ENCODE data around the gene HOXD10.

HOXD10 gene

DNA sequence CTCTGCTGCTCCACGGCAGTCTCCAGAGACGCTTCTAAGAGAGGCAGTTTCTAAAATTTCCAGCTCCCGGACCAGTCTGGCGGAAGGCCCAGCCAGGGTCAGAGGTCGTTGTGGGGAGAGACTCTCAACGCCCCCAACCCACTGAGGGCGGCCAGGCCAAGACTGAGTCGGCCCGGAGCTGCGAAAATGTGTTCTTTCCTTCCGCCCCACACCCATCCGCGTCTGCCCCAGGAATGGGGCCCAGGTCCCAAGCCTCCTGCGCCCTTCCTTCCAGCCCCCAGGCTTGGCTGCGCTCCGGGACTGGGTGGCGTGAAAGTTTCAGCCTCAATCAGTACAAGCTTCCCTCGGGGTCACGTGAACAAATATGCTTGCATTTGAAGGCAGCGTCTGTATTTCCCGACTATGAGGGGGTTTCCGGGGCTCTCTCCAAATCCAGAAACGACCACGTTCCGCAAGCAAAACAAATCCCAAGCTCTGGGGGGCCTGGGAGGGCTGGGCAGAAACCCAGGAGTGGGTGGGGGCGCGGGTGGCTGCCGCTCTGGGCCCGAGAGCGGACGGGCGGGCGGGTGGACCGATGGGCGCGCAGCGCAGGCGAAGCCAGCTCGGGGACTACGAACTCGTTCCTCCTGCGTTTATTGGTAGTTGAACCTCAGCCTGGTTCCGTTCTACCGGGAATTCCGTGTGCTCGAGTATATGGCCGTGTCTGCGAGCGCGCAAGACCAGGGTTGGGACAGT is 43.8 kb downstream of the HOXD10 start:
- no peak overlapping the region for H3K4me3 ChIP-seq (ENCODE audit: low read depth, low read length)
- in situ Hi-C loops (cut with HindIII; ENCODE audit: low sequenced_read_pairs): no loop called here
- TF ChIP-seq, protein P1, sequence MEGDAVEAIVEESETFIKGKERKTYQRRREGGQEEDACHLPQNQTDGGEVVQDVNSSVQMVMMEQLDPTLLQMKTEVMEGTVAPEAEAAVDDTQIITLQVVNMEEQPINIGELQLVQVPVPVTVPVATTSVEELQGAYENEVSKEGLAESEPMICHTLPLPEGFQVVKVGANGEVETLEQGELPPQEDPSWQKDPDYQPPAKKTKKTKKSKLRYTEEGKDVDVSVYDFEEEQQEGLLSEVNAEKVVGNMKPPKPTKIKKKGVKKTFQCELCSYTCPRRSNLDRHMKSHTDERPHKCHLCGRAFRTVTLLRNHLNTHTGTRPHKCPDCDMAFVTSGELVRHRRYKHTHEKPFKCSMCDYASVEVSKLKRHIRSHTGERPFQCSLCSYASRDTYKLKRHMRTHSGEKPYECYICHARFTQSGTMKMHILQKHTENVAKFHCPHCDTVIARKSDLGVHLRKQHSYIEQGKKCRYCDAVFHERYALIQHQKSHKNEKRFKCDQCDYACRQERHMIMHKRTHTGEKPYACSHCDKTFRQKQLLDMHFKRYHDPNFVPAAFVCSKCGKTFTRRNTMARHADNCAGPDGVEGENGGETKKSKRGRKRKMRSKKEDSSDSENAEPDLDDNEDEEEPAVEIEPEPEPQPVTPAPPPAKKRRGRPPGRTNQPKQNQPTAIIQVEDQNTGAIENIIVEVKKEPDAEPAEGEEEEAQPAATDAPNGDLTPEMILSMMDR (IDR thresholded peaks at IDR 0.05; ENCODE audit: low read depth, low read length): no peak
- no peak for DNase-seq (ENCODE audit: low read depth, low spot score)

DNA sequence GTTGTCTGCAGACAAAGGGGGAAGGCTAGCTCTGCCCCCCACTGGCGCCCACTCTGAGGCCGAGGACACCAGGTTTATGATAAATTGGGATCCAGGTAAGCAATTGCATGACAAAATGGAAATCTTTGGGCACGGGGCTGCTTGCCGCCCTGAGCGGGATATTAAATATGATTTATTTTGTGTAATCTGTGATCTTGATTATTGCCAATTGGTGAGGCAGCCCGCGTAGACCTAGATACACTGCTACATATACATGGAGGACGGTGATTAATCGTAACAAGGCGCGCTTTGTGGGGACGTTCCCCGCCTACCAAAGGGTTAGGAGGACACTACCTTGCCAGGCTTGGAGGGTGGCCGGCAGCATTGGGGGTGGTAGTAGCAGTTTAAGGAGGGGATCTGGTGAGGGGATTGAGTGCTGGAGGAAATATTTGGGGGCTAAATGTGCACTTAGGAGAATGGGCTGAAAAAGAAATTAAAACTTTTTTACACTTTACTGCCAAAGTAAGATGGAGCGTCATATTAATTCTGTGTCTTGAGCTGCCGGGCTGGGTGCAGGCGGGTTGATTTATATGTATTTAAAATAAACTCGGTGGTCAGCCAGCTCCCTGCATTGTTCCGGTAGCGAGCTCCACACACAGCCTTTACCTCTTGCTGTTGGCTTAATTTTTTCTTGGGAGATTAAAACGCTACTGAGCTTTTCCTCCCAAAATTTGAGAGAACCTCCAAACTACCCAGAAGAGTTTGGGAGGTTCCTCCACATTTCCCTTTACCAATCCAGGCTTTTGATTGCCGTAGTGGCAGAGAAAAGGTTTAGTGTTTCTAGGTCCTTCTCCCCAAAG is 44.6 kb downstream of the HOXD10 start:
- no peak for DNase-seq (ENCODE audit: low read depth, low spot score)
- H3K4me3 ChIP-seq (ENCODE audit: low read depth, low read length): no peak overlapping the region
- TF ChIP-seq, protein P1 (IDR thresholded peaks at IDR 0.05; ENCODE audit: low read depth, low read length): no peak
- in situ Hi-C loops (cut with HindIII; ENCODE audit: low sequenced_read_pairs): no loop called here

DNA sequence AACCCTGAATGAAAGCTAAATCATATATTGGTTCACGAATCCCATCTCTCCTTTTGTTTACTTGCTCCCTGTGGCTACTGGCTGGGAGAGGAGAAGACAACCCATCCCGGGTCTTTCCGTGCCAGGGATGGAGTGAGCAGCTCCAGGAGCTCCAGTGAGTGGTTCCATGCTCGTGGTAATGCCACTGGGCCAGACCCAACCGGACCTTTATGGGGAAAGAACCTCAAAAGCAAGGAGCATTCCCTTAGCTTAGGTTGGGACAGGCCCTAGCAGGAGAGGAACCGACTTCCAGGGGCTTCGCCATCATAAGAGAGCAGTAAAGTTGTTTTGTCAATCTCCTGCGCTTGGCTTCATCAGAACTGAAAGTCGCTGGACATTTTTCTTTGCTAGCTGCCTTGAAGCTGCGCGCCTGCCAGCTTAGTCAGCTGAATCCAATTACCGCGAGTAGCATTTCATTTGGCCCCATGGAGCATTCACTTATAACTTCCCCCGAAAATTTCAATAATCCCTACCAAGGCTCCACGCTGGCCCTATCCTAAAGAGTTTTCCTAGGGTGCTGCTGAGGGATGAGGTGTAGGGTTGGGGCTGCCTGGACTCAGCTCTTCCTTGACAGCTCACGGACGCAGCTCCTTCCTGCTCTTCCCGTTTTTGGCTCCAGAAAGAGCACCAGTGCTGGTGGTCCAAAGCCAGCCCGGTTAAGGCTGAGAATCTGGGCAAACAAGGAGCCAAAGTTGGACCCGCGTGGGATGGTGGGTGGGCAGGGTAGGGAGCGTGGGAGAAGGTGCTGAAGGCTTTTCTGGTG is 45.4 kb downstream of the HOXD10 start:
- peak overlapping the region; percentile 2 for H3K4me3 ChIP-seq (ENCODE audit: low read depth, low read length)
- DNase-seq (ENCODE audit: low read depth, low spot score): peak; percentile 59
- TF ChIP-seq, protein P1 (IDR thresholded peaks at IDR 0.05; ENCODE audit: low read depth, low read length): no peak
- in situ Hi-C loops (cut with HindIII; ENCODE audit: low sequenced_read_pairs): no loop called here

DNA sequence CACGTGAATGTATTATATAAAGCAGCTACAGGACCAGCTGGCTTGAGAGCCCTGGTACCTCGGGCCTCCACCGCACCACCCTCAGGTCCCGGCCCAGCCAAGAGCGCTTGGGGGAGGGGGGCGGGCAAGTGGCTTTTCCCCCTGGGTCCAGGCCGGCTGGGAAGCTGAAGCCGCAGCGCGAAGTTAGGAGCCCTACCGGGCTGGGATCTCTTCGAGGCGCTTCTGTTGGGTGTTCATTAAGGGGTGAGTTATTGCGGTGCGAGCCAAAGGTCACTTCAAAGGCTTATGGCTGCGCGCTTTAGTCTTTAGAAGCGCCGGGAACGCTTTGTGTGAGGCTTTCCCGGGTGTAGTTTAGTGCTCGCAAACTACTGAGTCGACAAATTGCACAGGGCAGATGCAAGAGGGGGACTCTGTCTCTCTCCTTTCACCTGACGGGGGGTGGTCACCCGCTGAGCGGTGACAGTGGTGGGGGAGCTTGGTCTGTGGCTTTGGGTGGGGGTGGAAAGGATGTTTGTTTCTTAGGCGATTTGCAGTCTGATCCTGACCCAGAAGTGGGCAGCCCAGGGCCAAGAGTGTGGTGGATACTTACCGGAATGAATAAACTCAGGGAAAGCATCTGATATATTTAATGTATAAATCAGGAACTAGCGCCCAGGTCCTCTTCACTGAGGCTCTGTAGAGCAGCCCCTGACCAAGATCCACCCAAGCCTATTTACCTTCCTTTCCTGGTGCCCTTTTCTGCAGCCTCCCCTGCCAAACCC is 46.5 kb downstream of the HOXD10 start:
- DNase-seq (ENCODE audit: low read depth, low spot score): no peak
- in situ Hi-C loops (cut with HindIII; ENCODE audit: low sequenced_read_pairs): no loop called here
- TF ChIP-seq, protein P1 (IDR thresholded peaks at IDR 0.05; ENCODE audit: low read depth, low read length): no peak
- H3K4me3 ChIP-seq (ENCODE audit: low read depth, low read length): no peak overlapping the region

DNA sequence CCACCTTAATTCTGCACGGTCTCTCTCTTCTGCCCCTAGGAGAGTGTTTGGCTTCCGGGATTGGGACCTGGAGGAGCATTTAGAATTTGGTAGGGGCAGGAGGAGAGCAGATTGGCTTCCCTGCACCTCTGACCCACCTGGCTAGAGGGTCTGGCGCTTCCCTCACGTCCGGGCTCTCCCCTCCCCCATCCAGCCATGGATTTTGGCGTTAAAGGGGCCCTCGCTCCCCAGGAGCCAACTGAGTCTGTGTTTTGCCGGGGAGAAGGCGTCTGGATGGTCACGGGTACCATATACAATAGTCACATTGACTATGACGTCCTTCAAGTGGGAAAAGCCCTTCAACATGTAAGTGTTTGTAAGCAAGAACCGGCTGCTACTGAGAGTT is 47.1 kb downstream of the HOXD10 start:
- DNase-seq (ENCODE audit: low read depth, low spot score): no peak
- in situ Hi-C loops (cut with HindIII; ENCODE audit: low sequenced_read_pairs): no loop called here
- no peak overlapping the region for H3K4me3 ChIP-seq (ENCODE audit: low read depth, low read length)
- TF ChIP-seq, protein P1 (IDR thresholded peaks at IDR 0.05; ENCODE audit: low read depth, low read length): no peak

DNA sequence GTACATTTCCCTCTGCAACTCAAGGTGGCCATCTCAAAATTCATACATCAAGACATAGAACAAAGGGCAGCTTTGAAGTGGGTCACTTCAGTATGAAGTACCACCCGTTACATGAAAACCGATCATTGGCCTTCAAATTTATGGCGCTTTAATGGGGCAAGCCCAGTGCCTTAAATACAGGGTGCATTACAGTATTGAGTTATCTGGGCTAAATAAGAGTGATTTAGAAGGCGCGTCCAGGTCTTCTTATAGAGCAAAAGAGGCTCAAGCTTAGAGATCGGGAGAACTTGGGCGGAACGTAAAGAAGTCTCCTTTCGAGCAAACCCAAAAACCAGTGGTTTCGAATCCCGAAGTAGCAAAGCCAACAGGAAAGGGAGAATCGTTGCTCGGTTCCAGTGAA is 47.6 kb downstream of the HOXD10 start:
- no peak overlapping the region for H3K4me3 ChIP-seq (ENCODE audit: low read depth, low read length)
- TF ChIP-seq, protein P1 (IDR thresholded peaks at IDR 0.05; ENCODE audit: low read depth, low read length): no peak
- in situ Hi-C loops (cut with HindIII; ENCODE audit: low sequenced_read_pairs): no loop called here
- DNase-seq (ENCODE audit: low read depth, low spot score): no peak
